A673 (cell line): Measurements from ENCODE around the gene LSR.

Source experiments
- CTCF ChIP-seq: fragments of 300-800, 200-600 bp; sonication (generic); conservative IDR thresholded peaks from 2 replicates; pipeline ENCODE4 v1.5.1; 2017; ENCODE audit warnings: low read depth, mild to moderate bottlenecking, antibody characterized with exemption, low read length, moderate library complexity, mixed read lengths
- EZH2 ChIP-seq: fragments of 200-600 bp; sonication (generic); IDR thresholded peaks from 2 replicates; pipeline ENCODE4 v1.6.1; 2017; ENCODE audit warnings: borderline replicate concordance, low read depth, mild to moderate bottlenecking, mixed read lengths, antibody characterized with exemption, low read length; ENCODE audit not compliant: poor library complexity, severe bottlenecking

- TF ChIP-seq CTCF (no peak), EZH2 (no peak)
Observed at GRCh38 chr19:35281303-35281702, 32.5 kb downstream of the LSR start.
